HEK293 (cell line): Measurements from ENCODE around the gene SPNS2.

Experiments used
- CTCF ChIA-PET: fragments of 350-600 bp; formaldehyde crosslinking; extraction: SDS; loops from one replicate; lab custom pipeline; 2021; ENCODE audit warnings: antibody characterized with exemption; lab: Yijun Ruan, JAX
- POLR2A ChIA-PET: fragments of 300-600 bp; formaldehyde crosslinking; extraction: SDS; loops from one replicate; lab custom pipeline; 2020; ENCODE audit warnings: antibody characterized with exemption, inconsistent platforms; lab: Yijun Ruan, JAX
- H3K27ac ChIP-seq: fragments of 200-500 bp; sonication (Bioruptor generic); 2 replicates; pipeline ENCODE4 v1.5.1; 2014; ENCODE audit warnings: low read depth, low read length, control low read depth, inconsistent platforms; ENCODE audit errors: extremely low read depth
- H3K36me3 ChIP-seq, 2 experiments: fragments of 200-500 bp in 1 of 2; sonication (Bioruptor generic) in 1 of 2; 1 replicate in 1 of 2; 2 replicates in 1 of 2; pipeline ENCODE4 v1.5.1; 2014 to 2017; ENCODE audit warnings: inconsistent platforms in 2 of 2, low read length in 2 of 2; ENCODE audit not compliant: control insufficient read depth in 2 of 2, insufficient read depth in 1 of 2
- H3K4me1 ChIP-seq: fragments of 200-500 bp; sonication (Bioruptor generic); 2 replicates; pipeline ENCODE4 v1.5.1; 2014; ENCODE audit warnings: mild to moderate bottlenecking, low read length, inconsistent platforms; ENCODE audit not compliant: control insufficient read depth, insufficient read depth
- H3K4me3 ChIP-seq: 2 replicates; pipeline ENCODE4 v1.5.1; 2011; ENCODE audit warnings: low read depth, mild to moderate bottlenecking, control low read depth, low read length, moderate library complexity
- H3K9me3 ChIP-seq: fragments of 200-500 bp; sonication (Bioruptor generic); 2 replicates; pipeline ENCODE4 v1.5.1; 2014; ENCODE audit warnings: low read depth, low read length, inconsistent platforms; ENCODE audit not compliant: control insufficient read depth, insufficient read depth
- EGR2 ChIP-seq: fragments of 450-650 bp; formaldehyde crosslinking; IDR thresholded peaks from 2 replicates; pipeline ENCODE4 v1.5.1; 2016; ENCODE audit warnings: low read depth, missing biosample characterization, missing genetic modification characterization
- KLF1 ChIP-seq: fragments of 450-650 bp; formaldehyde crosslinking; IDR thresholded peaks from 2 replicates; pipeline ENCODE4 v1.5.1; 2016; ENCODE audit warnings: missing biosample characterization, missing genetic modification characterization
- KLF9 ChIP-seq: fragments of 450-650 bp; formaldehyde crosslinking; IDR thresholded peaks from 2 replicates; pipeline ENCODE4 v1.5.1; 2016; ENCODE audit warnings: missing biosample characterization, missing genetic modification characterization, low read depth
- MZF1 ChIP-seq: fragments of 450-650 bp; formaldehyde crosslinking; IDR thresholded peaks from 2 replicates; pipeline ENCODE4 v1.5.1; 2017; ENCODE audit warnings: missing biosample characterization, missing genetic modification characterization, borderline replicate concordance
- SCRT2 ChIP-seq: fragments of 450-650 bp; formaldehyde crosslinking; IDR thresholded peaks from 2 replicates; pipeline ENCODE4 v1.5.1; 2016; ENCODE audit warnings: missing biosample characterization, missing genetic modification characterization
- SP2 ChIP-seq: fragments of 450-650 bp; formaldehyde crosslinking; IDR thresholded peaks from 2 replicates; pipeline ENCODE4 v1.5.1; 2016; ENCODE audit warnings: missing biosample characterization, missing genetic modification characterization
- WT1 ChIP-seq: fragments of 450-650 bp; formaldehyde crosslinking; IDR thresholded peaks from 2 replicates; pipeline ENCODE4 v1.5.1; 2016; ENCODE audit warnings: missing biosample characterization, missing genetic modification characterization
- ZNF155 ChIP-seq: fragments of 450-650 bp; formaldehyde crosslinking; IDR thresholded peaks from 2 replicates; pipeline ENCODE4 v1.5.1; 2016; ENCODE audit warnings: missing biosample characterization, missing genetic modification characterization
- ZNF174 ChIP-seq: fragments of 450-650 bp; formaldehyde crosslinking; IDR thresholded peaks from 2 replicates; pipeline ENCODE4 v1.5.0; 2017; ENCODE audit warnings: missing biosample characterization, mild to moderate bottlenecking, missing genetic modification characterization
- ZNF335 ChIP-seq: fragments of 450-650 bp; formaldehyde crosslinking; conservative IDR thresholded peaks from 2 replicates; pipeline ENCODE4 v1.5.1; 2016; ENCODE audit warnings: missing biosample characterization, missing genetic modification characterization
- ZNF341 ChIP-seq: fragments of 450-650 bp; formaldehyde crosslinking; IDR thresholded peaks from 2 replicates; pipeline ENCODE4; 2016; ENCODE audit warnings: low read depth, missing biosample characterization, missing genetic modification characterization
- ZNF354C ChIP-seq: fragments of 450-650 bp; formaldehyde crosslinking; IDR thresholded peaks from 2 replicates; pipeline ENCODE4 v1.5.1; 2016; ENCODE audit warnings: missing biosample characterization, missing genetic modification characterization, low read depth, borderline replicate concordance
- ZNF777 ChIP-seq: fragments of 450-650 bp; formaldehyde crosslinking; IDR thresholded peaks from 2 replicates; pipeline ENCODE4 v1.5.1; 2017; ENCODE audit warnings: missing biosample characterization, missing genetic modification characterization, borderline replicate concordance
- ZNF791 ChIP-seq: fragments of 450-650 bp; formaldehyde crosslinking; IDR thresholded peaks from 2 replicates; pipeline ENCODE4 v1.5.1; 2016; ENCODE audit warnings: missing biosample characterization, missing genetic modification characterization
- TF ChIP-seq, protein P1 (sequence below): fragments of 450-650 bp; formaldehyde crosslinking; IDR thresholded peaks from 2 replicates; pipeline ENCODE4 v1.5.1; 2016; ENCODE audit warnings: missing biosample characterization, missing genetic modification characterization
- TF ChIP-seq, protein P2 (sequence below): sonication (generic); formaldehyde crosslinking; IDR thresholded peaks from 2 replicates; pipeline ENCODE4 v1.8.1; 2022; ENCODE audit warnings: mild to moderate bottlenecking, moderate library complexity, missing genetic modification reagents
- TF ChIP-seq, protein P3 (sequence below): fragments of 450-650 bp; formaldehyde crosslinking; IDR thresholded peaks from 2 replicates; pipeline ENCODE4 v1.5.1; 2016; ENCODE audit warnings: missing biosample characterization, missing genetic modification characterization
- TF ChIP-seq, protein P4 (sequence below): fragments of 450-650 bp; formaldehyde crosslinking; IDR thresholded peaks from 2 replicates; pipeline ENCODE4 v1.5.1; 2016; ENCODE audit warnings: missing biosample characterization, missing genetic modification characterization
- TF ChIP-seq, protein P5 (sequence below): fragments of 450-650 bp; formaldehyde crosslinking; IDR thresholded peaks from 2 replicates; pipeline ENCODE4 v1.5.1; 2017; ENCODE audit warnings: missing biosample characterization, missing genetic modification characterization
- TF ChIP-seq, protein P6 (sequence below): fragments of 450-650 bp; formaldehyde crosslinking; IDR thresholded peaks from 2 replicates; pipeline ENCODE4 v1.5.1; 2017; ENCODE audit warnings: missing biosample characterization, missing genetic modification characterization

The SPNS2 gene

DNA sequence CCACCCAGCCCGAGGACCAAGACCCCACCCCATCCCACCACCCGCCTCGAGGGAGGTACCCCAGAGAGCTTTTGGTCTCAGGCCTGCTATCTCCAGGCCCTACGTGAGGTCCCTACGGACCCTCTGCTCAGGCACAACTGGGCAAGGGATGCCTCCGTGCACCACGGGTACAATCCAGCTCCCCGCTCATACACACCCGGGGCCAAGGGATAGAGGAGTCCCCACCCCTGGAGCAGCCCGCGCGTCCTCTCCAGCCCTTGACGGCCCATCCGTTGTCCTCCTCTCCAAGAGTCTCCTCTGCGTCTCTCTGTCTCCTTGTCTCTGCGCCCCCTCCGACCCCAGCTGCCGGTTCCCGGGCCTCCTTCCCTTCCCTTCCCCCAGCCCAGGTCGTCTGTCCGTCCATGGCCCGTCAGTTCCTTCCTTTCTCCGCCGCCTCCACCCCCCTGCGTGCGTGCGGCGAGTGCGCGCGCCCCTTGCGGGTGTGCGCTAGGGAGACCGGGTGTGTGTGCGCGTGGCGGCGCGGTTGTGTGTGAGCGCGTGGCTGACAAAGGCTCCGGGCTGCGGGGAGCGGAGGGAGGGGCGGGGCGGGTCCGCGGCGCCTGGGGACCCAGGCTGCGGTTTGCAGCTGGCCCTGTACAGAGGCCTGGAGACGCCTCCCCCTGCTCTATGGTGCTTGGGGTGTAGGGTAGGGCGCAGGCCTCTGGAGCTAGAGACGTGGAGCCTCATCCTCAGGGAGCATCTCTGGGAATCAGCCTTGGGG, 930 bp downstream of the SPNS2 start (continued):
- TF ChIP-seq, protein P1, sequence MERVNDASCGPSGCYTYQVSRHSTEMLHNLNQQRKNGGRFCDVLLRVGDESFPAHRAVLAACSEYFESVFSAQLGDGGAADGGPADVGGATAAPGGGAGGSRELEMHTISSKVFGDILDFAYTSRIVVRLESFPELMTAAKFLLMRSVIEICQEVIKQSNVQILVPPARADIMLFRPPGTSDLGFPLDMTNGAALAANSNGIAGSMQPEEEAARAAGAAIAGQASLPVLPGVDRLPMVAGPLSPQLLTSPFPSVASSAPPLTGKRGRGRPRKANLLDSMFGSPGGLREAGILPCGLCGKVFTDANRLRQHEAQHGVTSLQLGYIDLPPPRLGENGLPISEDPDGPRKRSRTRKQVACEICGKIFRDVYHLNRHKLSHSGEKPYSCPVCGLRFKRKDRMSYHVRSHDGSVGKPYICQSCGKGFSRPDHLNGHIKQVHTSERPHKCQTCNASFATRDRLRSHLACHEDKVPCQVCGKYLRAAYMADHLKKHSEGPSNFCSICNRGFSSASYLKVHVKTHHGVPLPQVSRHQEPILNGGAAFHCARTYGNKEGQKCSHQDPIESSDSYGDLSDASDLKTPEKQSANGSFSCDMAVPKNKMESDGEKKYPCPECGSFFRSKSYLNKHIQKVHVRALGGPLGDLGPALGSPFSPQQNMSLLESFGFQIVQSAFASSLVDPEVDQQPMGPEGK (tag by site-specific recombination), result peak; percentile 45; the same call in 1 of the 2 replicates
- TF ChIP-seq ZNF354C (tag by site-specific recombination) (no peak), ZNF777 (tag by site-specific recombination) (peak; percentile 89), ZNF174 (tag by site-specific recombination) (no peak), ZNF155 (tag by site-specific recombination) (no peak), KLF9 (tag by site-specific recombination) (no peak)
- TF ChIP-seq, protein P2, sequence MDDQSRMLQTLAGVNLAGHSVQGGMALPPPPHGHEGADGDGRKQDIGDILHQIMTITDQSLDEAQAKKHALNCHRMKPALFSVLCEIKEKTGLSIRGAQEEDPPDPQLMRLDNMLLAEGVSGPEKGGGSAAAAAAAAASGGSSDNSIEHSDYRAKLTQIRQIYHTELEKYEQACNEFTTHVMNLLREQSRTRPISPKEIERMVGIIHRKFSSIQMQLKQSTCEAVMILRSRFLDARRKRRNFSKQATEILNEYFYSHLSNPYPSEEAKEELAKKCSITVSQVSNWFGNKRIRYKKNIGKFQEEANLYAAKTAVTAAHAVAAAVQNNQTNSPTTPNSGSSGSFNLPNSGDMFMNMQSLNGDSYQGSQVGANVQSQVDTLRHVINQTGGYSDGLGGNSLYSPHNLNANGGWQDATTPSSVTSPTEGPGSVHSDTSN (CRISPR knock-in tag), result no peak
- TF ChIP-seq, protein P3, sequence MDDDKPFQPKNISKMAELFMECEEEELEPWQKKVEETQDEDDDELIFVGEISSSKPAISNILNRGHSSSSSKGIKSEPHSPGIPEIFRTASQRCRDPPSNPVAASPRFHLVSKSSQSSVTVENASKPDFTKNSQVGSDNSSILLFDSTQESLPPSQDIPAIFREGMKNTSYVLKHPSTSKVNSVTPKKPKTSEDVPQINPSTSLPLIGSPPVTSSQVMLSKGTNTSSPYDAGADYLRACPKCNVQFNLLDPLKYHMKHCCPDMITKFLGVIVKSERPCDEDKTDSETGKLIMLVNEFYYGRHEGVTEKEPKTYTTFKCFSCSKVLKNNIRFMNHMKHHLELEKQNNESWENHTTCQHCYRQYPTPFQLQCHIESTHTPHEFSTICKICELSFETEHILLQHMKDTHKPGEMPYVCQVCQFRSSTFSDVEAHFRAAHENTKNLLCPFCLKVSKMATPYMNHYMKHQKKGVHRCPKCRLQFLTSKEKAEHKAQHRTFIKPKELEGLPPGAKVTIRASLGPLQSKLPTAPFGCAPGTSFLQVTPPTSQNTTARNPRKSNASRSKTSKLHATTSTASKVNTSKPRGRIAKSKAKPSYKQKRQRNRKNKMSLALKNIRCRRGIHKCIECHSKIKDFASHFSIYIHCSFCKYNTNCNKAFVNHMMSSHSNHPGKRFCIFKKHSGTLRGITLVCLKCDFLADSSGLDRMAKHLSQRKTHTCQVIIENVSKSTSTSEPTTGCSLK, result no peak
- TF ChIP-seq, protein P4, sequence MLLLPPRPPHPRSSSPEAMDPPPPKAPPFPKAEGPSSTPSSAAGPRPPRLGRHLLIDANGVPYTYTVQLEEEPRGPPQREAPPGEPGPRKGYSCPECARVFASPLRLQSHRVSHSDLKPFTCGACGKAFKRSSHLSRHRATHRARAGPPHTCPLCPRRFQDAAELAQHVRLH (tag by site-specific recombination), result no peak

DNA sequence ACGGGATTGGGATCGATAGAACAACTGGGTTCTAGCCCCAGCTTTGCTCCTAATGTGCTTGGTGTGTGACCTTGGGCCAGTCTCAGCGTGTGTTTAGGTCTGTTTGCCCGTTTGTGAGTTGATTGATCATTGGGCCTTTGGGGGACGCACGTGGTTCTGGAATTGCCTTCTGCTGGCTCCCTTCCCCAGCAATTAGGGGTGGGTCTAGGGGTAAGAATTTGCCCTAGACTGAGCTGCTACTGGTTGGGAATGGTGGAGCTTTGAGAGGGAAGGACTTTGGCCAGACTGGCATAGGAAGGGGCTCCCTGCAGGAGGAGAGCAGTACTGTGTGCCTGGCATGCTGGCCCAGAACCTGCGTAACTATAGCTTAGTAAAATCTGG, 1.5 kb downstream of the SPNS2 start:
- CTCF ChIA-PET, result interaction anchor here (0.6 to 1.0 kb wide), 4 partner anchors 21 to 367 kb away, joined by 3 to 4 read pairs (median 3); no protein-coding TSS in a partner anchor
- no peak overlapping the region for H3K4me3 ChIP-seq

DNA sequence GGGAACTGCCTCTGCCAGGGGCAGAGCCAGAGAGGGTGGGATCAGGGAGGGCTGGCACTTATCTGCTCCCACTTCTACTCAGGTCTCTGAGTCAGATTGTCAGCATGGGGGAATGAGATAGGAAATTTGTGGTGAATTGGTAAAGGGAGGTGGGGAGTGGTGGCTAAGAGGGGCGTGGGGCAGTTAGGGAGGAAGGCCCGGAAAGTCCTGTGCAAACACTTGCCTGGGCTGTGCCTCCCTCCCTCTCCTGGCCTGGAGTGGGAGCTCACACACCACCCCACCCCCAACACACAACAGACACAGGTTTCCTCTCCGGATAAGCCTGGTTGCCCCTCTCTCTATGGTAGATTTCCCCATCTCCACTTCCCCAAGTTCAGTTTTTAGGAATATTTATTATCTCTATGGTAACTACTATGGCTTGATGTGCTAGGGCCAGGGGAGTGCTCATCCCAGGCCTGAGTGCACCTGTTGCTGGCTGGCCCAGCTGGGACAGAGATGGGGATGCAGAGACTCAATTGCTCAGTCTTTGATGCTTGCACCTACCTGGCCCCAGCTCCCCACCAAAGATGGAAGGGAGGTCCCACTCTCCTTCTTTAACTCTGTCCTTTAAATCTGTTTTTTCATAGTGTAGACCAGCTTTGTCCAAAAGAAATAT, 2.7 kb downstream of the SPNS2 start:
- peaks cover 2% of the 10 kb centered on the region; the same call in 1 of the 2 replicates for H3K4me1 ChIP-seq
- H3K36me3 ChIP-seq, result no peaks in the 10 kb centered on the region
- ChIA-PET CTCF (interaction anchor here (0.5 kb wide), 1 partner anchor 350 kb away, joined by 3 read pairs; no protein-coding TSS in a partner anchor), POLR2A (interaction anchor here (0.5 kb wide), 1 partner anchor 34 kb away, joined by 6 read pairs; no protein-coding TSS in a partner anchor)
- no peak overlapping the region for H3K27ac ChIP-seq
- H3K9me3 ChIP-seq, result no peaks in the 10 kb centered on the region
- H3K4me3 ChIP-seq, result no peak overlapping the region
- TF ChIP-seq ZNF335 (tag by site-specific recombination), result no peak
- TF ChIP-seq, protein P5, sequence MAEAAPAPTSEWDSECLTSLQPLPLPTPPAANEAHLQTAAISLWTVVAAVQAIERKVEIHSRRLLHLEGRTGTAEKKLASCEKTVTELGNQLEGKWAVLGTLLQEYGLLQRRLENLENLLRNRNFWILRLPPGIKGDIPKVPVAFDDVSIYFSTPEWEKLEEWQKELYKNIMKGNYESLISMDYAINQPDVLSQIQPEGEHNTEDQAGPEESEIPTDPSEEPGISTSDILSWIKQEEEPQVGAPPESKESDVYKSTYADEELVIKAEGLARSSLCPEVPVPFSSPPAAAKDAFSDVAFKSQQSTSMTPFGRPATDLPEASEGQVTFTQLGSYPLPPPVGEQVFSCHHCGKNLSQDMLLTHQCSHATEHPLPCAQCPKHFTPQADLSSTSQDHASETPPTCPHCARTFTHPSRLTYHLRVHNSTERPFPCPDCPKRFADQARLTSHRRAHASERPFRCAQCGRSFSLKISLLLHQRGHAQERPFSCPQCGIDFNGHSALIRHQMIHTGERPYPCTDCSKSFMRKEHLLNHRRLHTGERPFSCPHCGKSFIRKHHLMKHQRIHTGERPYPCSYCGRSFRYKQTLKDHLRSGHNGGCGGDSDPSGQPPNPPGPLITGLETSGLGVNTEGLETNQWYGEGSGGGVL (tag by site-specific recombination), result peak; percentile 76
- TF ChIP-seq SCRT2 (tag by site-specific recombination), result peak; percentile 90
- TF ChIP-seq, protein P6, sequence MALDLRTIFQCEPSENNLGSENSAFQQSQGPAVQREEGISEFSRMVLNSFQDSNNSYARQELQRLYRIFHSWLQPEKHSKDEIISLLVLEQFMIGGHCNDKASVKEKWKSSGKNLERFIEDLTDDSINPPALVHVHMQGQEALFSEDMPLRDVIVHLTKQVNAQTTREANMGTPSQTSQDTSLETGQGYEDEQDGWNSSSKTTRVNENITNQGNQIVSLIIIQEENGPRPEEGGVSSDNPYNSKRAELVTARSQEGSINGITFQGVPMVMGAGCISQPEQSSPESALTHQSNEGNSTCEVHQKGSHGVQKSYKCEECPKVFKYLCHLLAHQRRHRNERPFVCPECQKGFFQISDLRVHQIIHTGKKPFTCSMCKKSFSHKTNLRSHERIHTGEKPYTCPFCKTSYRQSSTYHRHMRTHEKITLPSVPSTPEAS, result no peak
- TF ChIP-seq MZF1 (tag by site-specific recombination), result no peak
- TF ChIP-seq ZNF791 (tag by site-specific recombination), result no peak
- TF ChIP-seq ZNF341 (tag by site-specific recombination), result peak; percentile 78
- peak; percentile 96 for TF ChIP-seq KLF1
- TF ChIP-seq WT1 (tag by site-specific recombination), result peak; percentile 96
- TF ChIP-seq EGR2 (tag by site-specific recombination), result peak; percentile 35; the same call in 1 of the 2 replicates

More for the DNA sequence above, 1.5 kb downstream of the SPNS2 start:
- Histone ChIP-seq H3K27ac (no peak overlapping the region), H3K9me3 (no peaks in the 10 kb centered on the region), H3K36me3 (no peaks in the 10 kb centered on the region), H3K4me1 (no peaks in the 10 kb centered on the region)
- TF ChIP-seq, protein P4 (tag by site-specific recombination), result no peak
- TF ChIP-seq SP2, result 0 out of 2 replicates have a peak, but pooled peaks have one; percentile 2
- POLR2A ChIA-PET, result interaction anchor here (2.1 kb wide), 1 partner anchor 55 kb away, joined by 5 read pairs; the partner anchor contains the start of gene MYBBP1A
